GM21360 (cell line): ENCODE data around the gene DMRTC2.

Experiments
- ATAC-seq: cut with Tn5 transposase; IDR thresholded peaks from one replicate; pipeline ENCODE4 v1.9.1; 2021; ENCODE audit warnings: mild to moderate bottlenecking, moderate library complexity; ENCODE audit not compliant: unreplicated experiment

DMRTC2 gene

GRCh38 chr19:41887711-41888382 is 43.0 kb downstream of the DMRTC2 start:
- ATAC-seq = no peak

GRCh38 chr19:41888926-41889325 is 44.1 kb downstream of the DMRTC2 start:
- no peak for ATAC-seq

- no peak for ATAC-seq
Observed at GRCh38 chr19:41889896-41890295, 45.1 kb downstream of the DMRTC2 start.

GRCh38 chr19:41890936-41891335 is 46.1 kb downstream of the DMRTC2 start:
- ATAC-seq = no peak

- no peak for ATAC-seq
Observed at GRCh38 chr19:41892173-41892902, 47.5 kb downstream of the DMRTC2 start.

- ATAC-seq = no peak
Observed at GRCh38 chr19:41893899-41894298, 49.1 kb downstream of the DMRTC2 start.

GRCh38 chr19:41894350-41894749 is 49.5 kb downstream of the DMRTC2 start:
- ATAC-seq = no peak

- no peak for ATAC-seq
Observed at GRCh38 chr19:41895745-41896580, 51.1 kb downstream of the DMRTC2 start.

- ATAC-seq = no peak
Observed at GRCh38 chr19:41896581-41896942, 51.7 kb downstream of the DMRTC2 start.

GRCh38 chr19:41897181-41897580 is 52.3 kb downstream of the DMRTC2 start:
- ATAC-seq = no peak

GRCh38 chr19:41897820-41898219 is 53.0 kb downstream of the DMRTC2 start:
- ATAC-seq = no peak

GRCh38 chr19:41898235-41898634 is 53.4 kb downstream of the DMRTC2 start:
- no peak for ATAC-seq
